Testis (tissue), 3 donors: Measurements from ENCODE around the gene GOSR1. TPM values are rescaled to one million over a fixed set of nuclear protein-coding genes. Genes with fewer than 3 reads are reported as not detected.
A peak's percentile ranks its signal among the peaks of the same experiment; 100 is the strongest.

Source experiments
- DNase-seq: peaks from one replicate; pipeline ENCODE4 v3.0.0-alpha.2; 2019
- H3K27ac ChIP-seq, 2 donors: fragments of 200-600 bp; sonication (generic); one replicate each; pipeline ENCODE4 v1.5.1; 2019
- H3K27me3 ChIP-seq: fragments of 200-600 bp; sonication (generic); one replicate; pipeline ENCODE4 v1.5.1; 2019
- H3K36me3 ChIP-seq: fragments of 200-600 bp; sonication (generic); one replicate; pipeline ENCODE4 v1.5.1; 2017; ENCODE audit warnings: low read depth; ENCODE audit errors: missing control alignments
- H3K4me1 ChIP-seq: fragments of 200-600 bp; sonication (generic); one replicate; pipeline ENCODE4 v1.5.1; 2019
- H3K4me3 ChIP-seq, 2 donors: fragments of 200-600 bp; sonication (generic); one replicate each; pipeline ENCODE4 v1.5.1; 2017 to 2019
- H3K9me3 ChIP-seq: fragments of 200-600 bp; sonication (generic); one replicate; pipeline ENCODE4 v1.5.1; 2017
- POLR2A ChIP-seq: fragments of 450-650 bp; IDR thresholded peaks from one replicate; pipeline ENCODE4 v1.6.1; 2017; ENCODE audit warnings: antibody characterized with exemption, mild to moderate bottlenecking, moderate library complexity
- WGBS, 2 donors: methylation state at CpG; one replicate each; pipeline ENCODE4 v1.1.5; 2018; 5-methylcytosine and 5-hydroxymethylcytosine counted together
- intact Hi-C: fragments of 100-400 bp; cut with DNase I; formaldehyde crosslinking; loops from one replicate; pipeline ENCODE4 v1.15.1; 2023; ENCODE audit warnings: low total_unique reads
- polyA plus RNA-seq: library from polyadenylated mRNA; stranded (reverse); fragments of 350-450 nt; fragmentation: Illumina TruSeq; extraction: RNeasy Lipid Tissue Mini Kit (QIAGEN cat#74804); gene quantifications from one replicate; pipeline ENCODE4 v1.2.3, GENCODE V29; 2014; ENCODE audit warnings: low read depth, low replicate concordance; ENCODE audit not compliant: insufficient read depth
- total RNA-seq, 2 donors: library from RNA; depleted of rRNA; stranded (reverse); fragments of >200 nt; gene quantifications; one replicate each; pipeline ENCODE4 v1.2.3, GENCODE V29; 2016
- TF ChIP-seq, protein P1 (sequence below), 3 experiments: fragments of 450-650 bp in 2 of 3; fragments of 200-600 bp in 1 of 3; sonication (generic) in 1 of 3; IDR thresholded peaks; one replicate each; pipeline ENCODE4 v1.5.1; 2016 to 2019; ENCODE audit warnings: antibody characterized with exemption in 3 of 3, mild to moderate bottlenecking in 2 of 3, moderate library complexity in 1 of 3

Gene GOSR1
- total and polyA plus RNA-seq, 3 donors from 2014 or later: 52.9 to 69.9 (median 61.7) TPM

DNA sequence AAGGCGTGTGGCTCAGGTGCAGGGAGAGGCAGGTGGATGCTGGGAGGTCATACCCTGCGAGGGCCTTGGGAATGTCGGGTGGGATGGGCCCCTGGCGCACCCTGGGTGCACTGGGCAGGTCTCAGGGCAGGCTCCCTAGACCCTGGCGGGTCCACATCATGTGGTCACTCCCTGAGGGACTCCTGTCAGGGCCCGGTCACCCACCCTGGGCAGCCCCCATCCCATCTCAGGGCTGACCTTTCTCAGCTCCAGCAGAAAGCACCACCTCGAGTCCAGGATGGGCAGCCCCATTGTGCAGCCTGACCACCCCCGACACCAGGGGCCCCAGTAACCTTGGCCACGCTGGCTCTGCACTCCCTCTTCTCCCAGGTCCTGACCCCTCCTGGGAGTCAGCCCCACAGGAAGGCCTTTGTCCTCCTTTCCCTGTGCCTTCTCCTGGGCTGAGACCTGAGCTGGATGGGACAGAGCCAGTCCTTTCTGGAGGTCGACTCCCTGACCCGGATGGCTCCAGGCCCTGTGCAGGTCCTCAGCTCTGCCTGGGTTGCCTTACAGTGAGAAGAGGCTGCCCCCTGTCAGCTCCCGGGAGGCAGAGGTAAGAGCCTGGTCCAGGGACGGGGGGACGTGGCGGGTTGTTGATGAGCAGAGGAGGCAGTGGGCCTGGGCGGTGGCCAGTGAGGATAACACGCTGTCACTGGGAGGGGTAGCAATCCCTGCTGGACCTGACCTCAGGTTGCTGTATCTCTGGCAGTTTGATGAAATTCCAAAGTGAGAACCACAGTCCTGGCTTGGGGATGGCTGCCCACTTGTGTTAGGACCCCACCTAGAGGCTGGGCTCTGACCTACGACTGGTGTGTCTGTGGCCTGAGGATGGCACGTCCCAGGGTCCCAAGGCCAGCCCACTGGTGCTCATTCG is 77.9 kb downstream of the GOSR1 start:
- peak; percentile 2 for DNase-seq
- Histone ChIP-seq H3K4me3 (no peak overlapping the region), H3K27me3 (no peaks in the 10 kb centered on the region), H3K9me3 (no peaks in the 10 kb centered on the region), H3K4me1 (no peaks in the 10 kb centered on the region), H3K27ac (no peak overlapping the region), H3K36me3 (no peaks in the 10 kb centered on the region)
- intact Hi-C loops: no loop called here
- TF ChIP-seq POLR2A: no peak
- TF ChIP-seq, protein P1, sequence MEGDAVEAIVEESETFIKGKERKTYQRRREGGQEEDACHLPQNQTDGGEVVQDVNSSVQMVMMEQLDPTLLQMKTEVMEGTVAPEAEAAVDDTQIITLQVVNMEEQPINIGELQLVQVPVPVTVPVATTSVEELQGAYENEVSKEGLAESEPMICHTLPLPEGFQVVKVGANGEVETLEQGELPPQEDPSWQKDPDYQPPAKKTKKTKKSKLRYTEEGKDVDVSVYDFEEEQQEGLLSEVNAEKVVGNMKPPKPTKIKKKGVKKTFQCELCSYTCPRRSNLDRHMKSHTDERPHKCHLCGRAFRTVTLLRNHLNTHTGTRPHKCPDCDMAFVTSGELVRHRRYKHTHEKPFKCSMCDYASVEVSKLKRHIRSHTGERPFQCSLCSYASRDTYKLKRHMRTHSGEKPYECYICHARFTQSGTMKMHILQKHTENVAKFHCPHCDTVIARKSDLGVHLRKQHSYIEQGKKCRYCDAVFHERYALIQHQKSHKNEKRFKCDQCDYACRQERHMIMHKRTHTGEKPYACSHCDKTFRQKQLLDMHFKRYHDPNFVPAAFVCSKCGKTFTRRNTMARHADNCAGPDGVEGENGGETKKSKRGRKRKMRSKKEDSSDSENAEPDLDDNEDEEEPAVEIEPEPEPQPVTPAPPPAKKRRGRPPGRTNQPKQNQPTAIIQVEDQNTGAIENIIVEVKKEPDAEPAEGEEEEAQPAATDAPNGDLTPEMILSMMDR (IDR thresholded peaks at IDR 0.05): no peak
- WGBS, 2 donors: 90 to 92% methylated on average over 17 to 20 of the region's 20 CpGs

DNA sequence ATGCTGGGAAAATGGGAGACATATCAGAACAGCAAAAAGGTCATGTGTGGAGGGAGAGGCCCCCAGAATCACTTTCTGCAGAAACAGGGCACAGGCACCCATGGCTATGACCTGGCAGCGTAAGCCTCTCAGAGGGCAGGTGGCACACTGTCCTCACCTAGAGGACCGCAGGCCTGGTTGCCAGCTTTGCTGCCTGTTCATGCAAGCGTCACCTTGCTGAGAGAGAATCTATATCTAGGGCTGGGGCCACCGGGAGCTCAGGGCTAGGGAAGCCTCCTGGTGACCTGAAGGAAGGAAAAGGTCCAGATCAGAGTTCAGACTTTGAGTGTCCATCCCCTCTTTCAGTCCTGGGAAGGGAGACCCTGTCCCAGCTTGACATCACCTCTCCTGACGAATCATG is 78.7 kb downstream of the GOSR1 start:
- 92 to 97% methylated on average over 4 to 5 of the region's 5 CpGs for WGBS, 2 donors
- TF ChIP-seq, protein P1 (IDR thresholded peaks at IDR 0.05): no peak
- TF ChIP-seq POLR2A: no peak
- Histone ChIP-seq H3K27me3 (no peaks in the 10 kb centered on the region), H3K9me3 (no peaks in the 10 kb centered on the region), H3K27ac (no peak overlapping the region), H3K4me1 (no peaks in the 10 kb centered on the region), H3K4me3 (no peak overlapping the region), H3K36me3 (no peaks in the 10 kb centered on the region)
- intact Hi-C loops: no loop called here
- no peak for DNase-seq

DNA sequence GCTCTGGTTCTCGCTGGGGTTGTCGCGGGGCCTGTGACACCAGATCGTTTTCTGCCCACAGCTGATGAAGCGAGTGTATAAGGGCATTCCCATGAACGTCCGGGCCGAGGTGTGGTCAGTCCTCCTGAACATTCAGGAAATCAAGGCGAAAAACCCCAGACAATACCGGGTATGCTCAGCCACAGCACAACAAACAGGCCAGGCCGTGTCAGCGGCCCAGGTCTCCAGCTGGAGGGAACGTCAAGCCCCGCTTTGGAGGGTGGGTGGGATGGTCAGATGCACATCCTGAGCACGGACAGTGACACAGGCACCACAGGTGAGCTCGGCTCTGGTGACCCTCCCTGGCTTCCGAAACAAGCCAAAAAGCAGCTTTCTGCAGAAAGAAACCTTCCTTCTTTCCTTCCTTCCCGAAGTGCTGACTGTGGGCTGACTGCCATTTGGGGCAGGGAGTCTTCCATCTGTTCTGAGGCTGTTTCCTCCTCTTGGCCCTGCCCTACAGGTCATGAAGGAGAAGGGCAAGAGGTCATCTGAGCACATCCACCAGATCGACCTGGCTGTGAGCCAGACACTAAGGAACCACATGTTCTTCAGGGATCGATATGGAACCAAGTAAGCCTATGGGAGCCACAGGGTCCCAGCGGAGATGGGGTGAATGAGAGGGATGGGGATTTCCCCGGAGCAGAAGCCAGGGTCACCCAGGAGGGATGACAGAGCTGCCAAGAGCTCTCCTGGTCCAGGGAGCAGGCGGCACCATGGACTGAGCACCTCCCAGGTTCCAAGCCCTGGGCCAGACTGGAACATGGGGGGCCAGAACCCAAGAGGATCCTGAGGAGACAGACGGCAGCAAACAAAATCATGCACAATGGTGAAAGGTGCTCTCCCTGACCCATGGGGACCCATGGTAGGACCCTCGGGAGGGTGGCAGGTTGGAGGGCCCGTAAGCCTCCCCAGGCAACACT is 79.4 kb downstream of the GOSR1 start:
- no peaks in the 10 kb centered on the region for H3K27me3 ChIP-seq
- 86 to 90% methylated on average over 18 to 25 of the region's 26 CpGs for WGBS, 2 donors
- H3K36me3 ChIP-seq: no peaks in the 10 kb centered on the region
- no peaks in the 10 kb centered on the region for H3K4me1 ChIP-seq
- no peak for TF ChIP-seq POLR2A
- TF ChIP-seq, protein P1 (IDR thresholded peaks at IDR 0.05): no peak
- no peak overlapping the region for H3K4me3 ChIP-seq
- intact Hi-C loops: no loop called here
- no peak for DNase-seq
- no peaks in the 10 kb centered on the region for H3K9me3 ChIP-seq
- H3K27ac ChIP-seq: no peak overlapping the region

DNA sequence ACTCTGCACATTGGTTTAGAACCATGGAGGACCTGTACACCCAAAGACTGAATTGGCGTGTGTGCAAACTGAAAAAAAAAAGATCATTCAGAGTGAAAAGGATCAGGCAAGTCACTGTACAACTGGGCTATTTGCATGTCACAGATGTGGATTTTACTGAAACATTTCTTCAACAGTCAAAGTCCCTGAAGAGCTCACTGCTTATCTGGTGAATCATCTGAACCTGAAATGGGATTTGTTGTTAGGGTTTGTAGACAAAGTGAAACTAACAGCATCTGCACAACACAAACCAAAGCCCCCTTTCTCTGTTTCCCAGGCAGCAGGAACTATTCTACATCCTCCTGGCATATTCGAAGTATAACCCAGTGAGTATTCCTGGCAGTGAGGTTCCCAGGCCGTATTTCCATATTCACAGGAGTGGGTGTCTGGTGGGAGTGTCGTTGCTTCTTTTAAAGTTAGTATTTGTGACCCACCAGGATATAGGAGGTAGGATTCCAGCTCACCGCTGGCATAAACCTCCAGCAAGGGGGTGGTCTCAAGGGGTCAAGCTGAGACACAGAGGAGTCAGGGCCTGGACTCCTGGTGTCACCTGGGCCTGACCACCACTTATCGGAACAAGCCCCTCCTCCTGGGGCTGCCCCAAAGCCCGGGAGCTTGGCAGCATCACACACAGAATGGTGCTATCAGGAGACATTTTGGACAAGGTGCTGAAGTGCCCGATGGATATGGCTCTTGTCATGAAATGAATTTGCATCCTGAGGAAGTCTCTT is 80.9 kb downstream of the GOSR1 start:
- Histone ChIP-seq H3K27ac (no peak overlapping the region), H3K4me3 (no peak overlapping the region), H3K9me3 (no peaks in the 10 kb centered on the region), H3K27me3 (no peaks in the 10 kb centered on the region), H3K36me3 (no peaks in the 10 kb centered on the region), H3K4me1 (no peaks in the 10 kb centered on the region)
- DNase-seq: no peak
- 79 to 85% methylated on average over 4 to 8 of the region's 8 CpGs for WGBS, 2 donors
- TF ChIP-seq, protein P1 (IDR thresholded peaks at IDR 0.05): no peak
- no peak for TF ChIP-seq POLR2A
- intact Hi-C loops: no loop called here
